HL-60 (cell line): ENCODE results near the gene KLRC1.
"Not testable (repeated sequence)": the region's sequence is repeated elsewhere in the genome, so short reads cannot be mapped to it uniquely, and the experiment has no call there.

Experiments used
- DNase-seq, 2 experiments: peaks; one replicate each; pipeline ENCODE4 v3.0.0-alpha.2; 2010 to 2020; ENCODE audit warnings: low read depth in 1 of 2, low spot score in 1 of 2
- H3K27ac ChIP-seq: fragments of 250-450 bp; sonication (Bioruptor Pico); replicated peaks from 2 replicates; pipeline ENCODE4 v1.5.1; 2020; ENCODE audit warnings: mild to moderate bottlenecking, moderate library complexity
- H3K27me3 ChIP-seq: fragments of 250-450 bp; sonication (Bioruptor Pico); 2 replicates; pipeline ENCODE4 v1.5.1; 2021; ENCODE audit warnings: mild to moderate bottlenecking, moderate library complexity; ENCODE audit not compliant: insufficient read depth, poor library complexity, severe bottlenecking
- H3K4me3 ChIP-seq: replicated peaks from 2 replicates; pipeline ENCODE4 v1.5.1; 2011; ENCODE audit warnings: mild to moderate bottlenecking, control low read depth, low read length; ENCODE audit not compliant: insufficient read depth
- CTCF ChIP-seq: IDR thresholded peaks from one replicate; pipeline ENCODE4 v1.5.1; 2011; ENCODE audit warnings: low read length, control low read depth, inconsistent platforms; ENCODE audit not compliant: insufficient read depth
- GABPA ChIP-seq: IDR thresholded peaks from 2 replicates; pipeline ENCODE4 v1.6.1; 2012; ENCODE audit warnings: low read depth
- POLR2AphosphoS5 ChIP-seq: IDR thresholded peaks from 2 replicates; pipeline ENCODE4 v1.6.1; 2012; ENCODE audit warnings: low read depth
- REST ChIP-seq: IDR thresholded peaks from 2 replicates; pipeline ENCODE4 v1.6.1; 2012; ENCODE audit warnings: low read depth; ENCODE audit not compliant: insufficient replicate concordance
- SPI1 ChIP-seq: IDR thresholded peaks from 2 replicates; pipeline ENCODE4 v1.6.1; 2012; ENCODE audit warnings: low read depth, mild to moderate bottlenecking, borderline replicate concordance

The KLRC1 gene

GRCh38 chr12:10424260-10424899 is 28.8 kb downstream of the KLRC1 start:
- DNase-seq, H3K27ac ChIP-seq, H3K4me3 ChIP-seq, H3K27me3 ChIP-seq: not testable (repeated sequence)

GRCh38 chr12:10422159-10422558 is 31.0 kb downstream of the KLRC1 start:
- DNase-seq, H3K27me3 ChIP-seq, H3K4me3 ChIP-seq, H3K27ac ChIP-seq: not testable (repeated sequence)

- not testable (repeated sequence) for H3K27ac ChIP-seq, H3K4me3 ChIP-seq
Observed at GRCh38 chr12:10420334-10420733, 32.8 kb downstream of the KLRC1 start, which contains the start of gene KLRC3. TSS of gene KLRC3 (minus strand) at chr12:10420595. CDS start at chr12:10420550, 45 bp downstream.

GRCh38 chr12:10409392-10409791 is 43.8 kb downstream of the KLRC1 start, which contains the start of gene KLRC4:
TSS of gene KLRC4 (minus strand) at chr12:10409757. CDS start at chr12:10409575, 182 bp downstream.
- DNase-seq = peak; percentile 22 to 64
- Histone ChIP-seq H3K4me3 (no peak within 1 kb of the TSS), H3K27me3 (no peaks in the 10 kb centered on the region), H3K27ac (no peak within 1 kb of the TSS)
- no peak for TF ChIP-seq REST
- peak; percentile 2; the same call in 1 of the 2 replicates for TF ChIP-seq SPI1
- TF ChIP-seq POLR2AphosphoS5 = no peak; the same call in 1 of the 2 replicates
- no peak for TF ChIP-seq CTCF

More at GRCh38 chr12:10420334-10420733, 32.8 kb downstream of the KLRC1 start, which contains the start of gene KLRC3:
- not testable (repeated sequence) for H3K27me3 ChIP-seq, DNase-seq

- no peak for DNase-seq
- Histone ChIP-seq H3K4me3 (no peak overlapping the region), H3K27me3 (no peaks in the 10 kb centered on the region), H3K27ac (no peak overlapping the region)
- TF ChIP-seq CTCF (no peak), REST (no peak), SPI1 (no peak), GABPA (no peak), POLR2AphosphoS5 (no peak)
Observed at GRCh38 chr12:10408842-10409241, 44.3 kb downstream of the KLRC1 start.
